IMR-90 (cell line): Measurements from ENCODE around the gene RAB28. TPM values are rescaled to one million over a fixed set of nuclear protein-coding genes. Genes with fewer than 3 reads are reported as not detected.

Experiments
- ATAC-seq: fragments of 200-7000 bp; cut with Tn5 transposase; 2 replicates; pipeline ENCODE4 v1.9.1; 2020; ENCODE audit warnings: low read depth, mild to moderate bottlenecking, moderate library complexity
- BruUV-seq: library from RNA; stranded (reverse); fragments of 400-500 nt; replicated peaks from 2 replicates; lab custom pipeline; 2021; lab: Mats Ljungman, UMichigan
- CTCF ChIA-PET: fragments of 300-600 bp; formaldehyde crosslinking; extraction: SDS; loops from one replicate; lab custom pipeline; 2021; ENCODE audit warnings: antibody characterized with exemption; lab: Yijun Ruan, JAX
- POLR2A ChIA-PET: fragments of 300-600 bp; sonication (Branson Sonifier 250); formaldehyde crosslinking; loops from one replicate; lab custom pipeline; 2022; ENCODE audit warnings: antibody characterized with exemption; ENCODE audit not compliant: unreplicated experiment; lab: Charles Lee
- DNase-seq: peaks from one replicate; pipeline ENCODE4 v3.0.0; 2013
- H2AFZ ChIP-seq: replicated peaks from 2 replicates; pipeline ENCODE3; 2013; ENCODE audit warnings: low read length, mild to moderate bottlenecking; ENCODE audit not compliant: poor library complexity
- H2AK5ac ChIP-seq: 2 replicates; pipeline ENCODE4 v1.6.1; 2013; ENCODE audit warnings: low read depth, low read length, inconsistent platforms
- H2AK9ac ChIP-seq: replicated peaks from 2 replicates; pipeline ENCODE3; 2013; ENCODE audit warnings: mild to moderate bottlenecking, low read depth, low read length, moderate library complexity; ENCODE audit not compliant: poor library complexity
- H2BK120ac ChIP-seq: 2 replicates; pipeline ENCODE4 v1.6.1; 2013; ENCODE audit warnings: low read depth, low read length, inconsistent platforms
- H2BK15ac ChIP-seq: 3 replicates; pipeline ENCODE4 v1.6.1; 2013; ENCODE audit warnings: low read depth, low read length, inconsistent platforms
- H2BK20ac ChIP-seq: 2 replicates; pipeline ENCODE4 v1.6.1; 2013; ENCODE audit warnings: low read depth, mild to moderate bottlenecking, inconsistent platforms, low read length, moderate library complexity
- H2BK5ac ChIP-seq: 2 replicates; pipeline ENCODE4 v1.6.1; 2013; ENCODE audit warnings: mild to moderate bottlenecking, low read depth, low read length, inconsistent platforms; ENCODE audit not compliant: poor library complexity, severe bottlenecking
- H3K14ac ChIP-seq: replicated peaks from 2 replicates; pipeline ENCODE4 v1.6.1; 2013; ENCODE audit warnings: low read depth, low read length, inconsistent platforms
- H3K18ac ChIP-seq: 2 replicates; pipeline ENCODE4 v1.6.1; 2013; ENCODE audit warnings: low read depth, low read length, control low read depth
- H3K23ac ChIP-seq: 2 replicates; pipeline ENCODE4 v1.6.1; 2013; ENCODE audit warnings: low read depth, low read length, inconsistent platforms
- H3K27ac ChIP-seq: 2 replicates; pipeline ENCODE4 v1.5.1; 2013; ENCODE audit warnings: mild to moderate bottlenecking, control low read depth, low read length; ENCODE audit not compliant: insufficient read depth
- H3K27me3 ChIP-seq: 2 replicates; pipeline ENCODE4 v1.6.1; 2013; ENCODE audit warnings: low read length; ENCODE audit not compliant: control insufficient read depth, insufficient read depth
- H3K36me3 ChIP-seq: 2 replicates; pipeline ENCODE4 v1.6.1; 2013; ENCODE audit warnings: low read length, mixed read lengths; ENCODE audit not compliant: control insufficient read depth, insufficient read depth
- H3K4ac ChIP-seq: 2 replicates; pipeline ENCODE4 v1.6.1; 2013; ENCODE audit warnings: low read depth, low read length, inconsistent platforms
- H3K4me1 ChIP-seq: 2 replicates; pipeline ENCODE4 v1.6.1; 2013; ENCODE audit warnings: low read length, mixed read lengths; ENCODE audit not compliant: control insufficient read depth, insufficient read depth
- H3K4me2 ChIP-seq: 2 replicates; pipeline ENCODE4 v1.6.1; 2013; ENCODE audit warnings: low read depth, mild to moderate bottlenecking, control low read depth, low read length, moderate library complexity
- H3K4me3 ChIP-seq: 2 replicates; pipeline ENCODE4 v1.5.1; 2013; ENCODE audit warnings: low read depth, mild to moderate bottlenecking, control low read depth, low read length, moderate library complexity; ENCODE audit not compliant: insufficient read depth
- H3K56ac ChIP-seq: 2 replicates; pipeline ENCODE4 v1.6.1; 2013; ENCODE audit warnings: low read length, inconsistent platforms; ENCODE audit not compliant: insufficient read depth; ENCODE audit errors: extremely low read depth
- H3K79me1 ChIP-seq, 2 experiments: 2 replicates each; pipeline ENCODE4 v1.6.1; 2013; ENCODE audit warnings: low read length in 2 of 2, inconsistent platforms in 1 of 2, low read depth in 1 of 2
- H3K9ac ChIP-seq: 2 replicates; pipeline ENCODE4 v1.6.1; 2013; ENCODE audit warnings: low read depth, low read length, control low read depth
- H3K9me1 ChIP-seq: 2 replicates; pipeline ENCODE4 v1.6.1; 2013; ENCODE audit warnings: low read length, inconsistent platforms; ENCODE audit not compliant: insufficient read depth
- H3K9me3 ChIP-seq: 2 replicates; pipeline ENCODE4 v1.6.1; 2013; ENCODE audit warnings: low read length; ENCODE audit not compliant: control insufficient read depth, insufficient read depth
- H4K20me1 ChIP-seq: 2 replicates; pipeline ENCODE4 v1.6.1; 2013; ENCODE audit warnings: low read length, inconsistent platforms; ENCODE audit not compliant: insufficient read depth
- H4K5ac ChIP-seq: 2 replicates; pipeline ENCODE4 v1.6.1; 2013; ENCODE audit warnings: mild to moderate bottlenecking, low read depth, low read length, control low read depth
- H4K8ac ChIP-seq, 2 experiments: 2 replicates each; pipeline ENCODE4 v1.6.1; 2013; ENCODE audit warnings: low read depth in 2 of 2, low read length in 2 of 2, control low read depth in 1 of 2, inconsistent platforms in 1 of 2
- H4K91ac ChIP-seq: 2 replicates; pipeline ENCODE4 v1.6.1; 2013; ENCODE audit warnings: low read depth, low read length, inconsistent platforms; ENCODE audit not compliant: insufficient read depth
- BHLHE40 ChIP-seq: fragments of 150-350 bp; IDR thresholded peaks from 2 replicates; pipeline ENCODE4 v1.6.1; 2016; ENCODE audit warnings: mild to moderate bottlenecking, low read depth, low read length
- CEBPB ChIP-seq: IDR thresholded peaks from 2 replicates; pipeline ENCODE4 v1.6.1; 2012; ENCODE audit warnings: low read depth, low read length, improper control_type of control experiment
- CHD1 ChIP-seq: IDR thresholded peaks from 2 replicates; pipeline ENCODE4 v1.6.1; 2012; ENCODE audit warnings: low read depth, low read length, improper control_type of control experiment
- FOS ChIP-seq: fragments of 150-350 bp; IDR thresholded peaks from 2 replicates; pipeline ENCODE4 v1.6.1; 2016; ENCODE audit warnings: low read depth, low read length
- MAFK ChIP-seq: IDR thresholded peaks from 2 replicates; pipeline ENCODE4 v1.6.1; 2012; ENCODE audit warnings: low read depth, low read length, improper control_type of control experiment
- MAZ ChIP-seq: IDR thresholded peaks from 2 replicates; pipeline ENCODE4 v1.6.1; 2012; ENCODE audit warnings: low read depth, mild to moderate bottlenecking, low read length, improper control_type of control experiment, moderate library complexity, borderline replicate concordance
- MXI1 ChIP-seq: IDR thresholded peaks from 2 replicates; pipeline ENCODE4 v1.6.1; 2012; ENCODE audit warnings: low read depth, mild to moderate bottlenecking, low read length, moderate library complexity, borderline replicate concordance
- NFE2L2 ChIP-seq: fragments of 150-350 bp; IDR thresholded peaks from 2 replicates; pipeline ENCODE4 v1.6.1; 2016; ENCODE audit warnings: low read depth, mild to moderate bottlenecking, low read length
- POLR2A ChIP-seq: IDR thresholded peaks from 2 replicates; pipeline ENCODE4 v1.6.1; 2012; ENCODE audit warnings: mild to moderate bottlenecking, low read depth, low read length
- RAD21 ChIP-seq: IDR thresholded peaks from 2 replicates; pipeline ENCODE4 v1.6.1; 2012; ENCODE audit warnings: low read length, improper control_type of control experiment
- RCOR1 ChIP-seq: IDR thresholded peaks from 2 replicates; pipeline ENCODE4 v1.6.1; 2012; ENCODE audit warnings: mild to moderate bottlenecking, low read length, improper control_type of control experiment; ENCODE audit not compliant: insufficient replicate concordance
- RFX5 ChIP-seq: IDR thresholded peaks from 2 replicates; pipeline ENCODE4 v1.8.0; 2012; ENCODE audit warnings: low read depth, mild to moderate bottlenecking, low read length, moderate library complexity
- SMC3 ChIP-seq: fragments of 150-350 bp; IDR thresholded peaks from 2 replicates; pipeline ENCODE4 v1.6.1; 2016; ENCODE audit warnings: low read depth, mild to moderate bottlenecking, antibody characterized with exemption, low read length, moderate library complexity
- WGBS, 2 experiments: methylation state at CpG; one replicate each; pipeline versions ENCODE4 v1.1.5 to v1.1.7; 2013; ENCODE audit warnings: missing lambda C conversion rate in 2 of 2; ENCODE audit not compliant: insufficient read length in 1 of 2; ENCODE audit errors: extremely low coverage in 2 of 2; 5-methylcytosine and 5-hydroxymethylcytosine counted together
- dilution Hi-C: fragments of 300-500 bp; cut with HindIII; formaldehyde crosslinking; loops from one replicate; pipeline ENCODE4 v1.14.3; 2018; ENCODE audit warnings: low sequenced_read_pairs; ENCODE audit not compliant: unreplicated experiment
- in situ Hi-C: fragments of 300-500 bp; cut with MboI; formaldehyde crosslinking; loops from 3 replicates; pipeline ENCODE4 v1.14.3; 2019; ENCODE audit warnings: low sequenced_read_pairs, inconsistent platforms, mixed read lengths
- intact Hi-C: fragments of 100-400 bp; cut with micrococcal nuclease; formaldehyde crosslinking; loops from 2 replicates; pipeline ENCODE4 v1.10.0; 2022
- polyA plus RNA-seq, 3 experiments: library from polyadenylated mRNA; depleted of rRNA; stranded (reverse); fragments of >200 nt; gene quantifications; 2 replicates each; pipeline ENCODE4 v1.2.3, GENCODE V29; 2012; ENCODE audit warnings: low replicate concordance in 1 of 3
- total RNA-seq: library from RNA; depleted of rRNA; stranded (reverse); fragments of >200 nt; gene quantifications from 2 replicates; pipeline ENCODE4 v1.2.3, GENCODE V29; 2012
- TF ChIP-seq, protein P1 (sequence below): fragments of 150-350 bp; IDR thresholded peaks from 2 replicates; pipeline ENCODE4 v1.6.1; 2017; ENCODE audit warnings: mild to moderate bottlenecking, antibody characterized with exemption, low read length, low read depth
- TF ChIP-seq, protein P2 (sequence below): conservative IDR thresholded peaks from 2 replicates; pipeline ENCODE4 v1.5.1; 2012; ENCODE audit warnings: mild to moderate bottlenecking, low read depth, low read length, improper control_type of control experiment
- TF ChIP-seq, protein P3 (sequence below): fragments of 150-350 bp; IDR thresholded peaks from 2 replicates; pipeline ENCODE4 v1.6.1; 2016; ENCODE audit warnings: low read depth, mild to moderate bottlenecking, low read length, moderate library complexity, borderline replicate concordance

The RAB28 gene
- total and polyA plus RNA-seq, 2 of the 4 experiments (the other 2 are of a cell fraction): 7.5 to 10.8 TPM

DNA sequence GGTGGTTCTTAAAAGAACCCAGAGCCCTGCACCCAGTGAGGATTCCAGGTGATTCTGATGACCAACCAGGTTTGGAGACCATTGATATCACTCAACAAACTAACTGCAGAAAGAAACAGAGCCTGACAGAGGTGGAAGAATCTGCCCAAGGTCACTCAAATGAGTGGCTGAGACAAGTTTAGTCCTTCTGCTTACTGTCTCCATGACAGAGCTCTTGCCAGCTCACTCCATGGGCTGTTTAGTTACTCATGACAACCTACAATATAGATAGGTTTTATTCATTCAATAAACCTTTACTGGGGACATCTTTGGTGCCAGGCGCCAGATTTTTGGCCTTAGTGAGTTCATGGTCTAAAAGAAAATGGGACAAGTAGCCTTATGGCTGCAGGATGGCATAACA lies 124.3 kb downstream of the RAB28 start:
- in situ Hi-C loops: no loop called here
- WGBS, 2 experiments: no CpG with 5 or more reads among the region's 1 CpG

More for the DNA sequence above, 124.3 kb downstream of the RAB28 start:
- H2BK5ac ChIP-seq: no peak overlapping the region
- no peak overlapping the region for H3K14ac ChIP-seq
- H2AFZ ChIP-seq: no peak overlapping the region
- dilution Hi-C loops (no loop called here), intact Hi-C loops (no loop called here)
- H2BK20ac ChIP-seq: no peak overlapping the region
- no peaks in the 10 kb centered on the region for H3K9me3 ChIP-seq
- no peak overlapping the region for H3K56ac ChIP-seq
- H4K8ac ChIP-seq: no peak overlapping the region
- ATAC-seq (no peak), DNase-seq (no peak)
- no peak overlapping the region for H2AK9ac ChIP-seq
- H2BK120ac ChIP-seq: no peak overlapping the region
- H3K27ac ChIP-seq: no peak overlapping the region
- TF ChIP-seq MXI1 (no peak), CHD1 (no peak), POLR2A (no peak), MAZ (no peak), RFX5 (no peak), CEBPB (no peak), SMC3 (no peak), NFE2L2 (no peak), MAFK (no peak), FOS (no peak), BHLHE40 (no peak), RAD21 (no peak), RCOR1 (no peak)
- TF ChIP-seq, protein P1, sequence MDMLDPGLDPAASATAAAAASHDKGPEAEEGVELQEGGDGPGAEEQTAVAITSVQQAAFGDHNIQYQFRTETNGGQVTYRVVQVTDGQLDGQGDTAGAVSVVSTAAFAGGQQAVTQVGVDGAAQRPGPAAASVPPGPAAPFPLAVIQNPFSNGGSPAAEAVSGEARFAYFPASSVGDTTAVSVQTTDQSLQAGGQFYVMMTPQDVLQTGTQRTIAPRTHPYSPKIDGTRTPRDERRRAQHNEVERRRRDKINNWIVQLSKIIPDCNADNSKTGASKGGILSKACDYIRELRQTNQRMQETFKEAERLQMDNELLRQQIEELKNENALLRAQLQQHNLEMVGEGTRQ: no peak
- TF ChIP-seq, protein P2, sequence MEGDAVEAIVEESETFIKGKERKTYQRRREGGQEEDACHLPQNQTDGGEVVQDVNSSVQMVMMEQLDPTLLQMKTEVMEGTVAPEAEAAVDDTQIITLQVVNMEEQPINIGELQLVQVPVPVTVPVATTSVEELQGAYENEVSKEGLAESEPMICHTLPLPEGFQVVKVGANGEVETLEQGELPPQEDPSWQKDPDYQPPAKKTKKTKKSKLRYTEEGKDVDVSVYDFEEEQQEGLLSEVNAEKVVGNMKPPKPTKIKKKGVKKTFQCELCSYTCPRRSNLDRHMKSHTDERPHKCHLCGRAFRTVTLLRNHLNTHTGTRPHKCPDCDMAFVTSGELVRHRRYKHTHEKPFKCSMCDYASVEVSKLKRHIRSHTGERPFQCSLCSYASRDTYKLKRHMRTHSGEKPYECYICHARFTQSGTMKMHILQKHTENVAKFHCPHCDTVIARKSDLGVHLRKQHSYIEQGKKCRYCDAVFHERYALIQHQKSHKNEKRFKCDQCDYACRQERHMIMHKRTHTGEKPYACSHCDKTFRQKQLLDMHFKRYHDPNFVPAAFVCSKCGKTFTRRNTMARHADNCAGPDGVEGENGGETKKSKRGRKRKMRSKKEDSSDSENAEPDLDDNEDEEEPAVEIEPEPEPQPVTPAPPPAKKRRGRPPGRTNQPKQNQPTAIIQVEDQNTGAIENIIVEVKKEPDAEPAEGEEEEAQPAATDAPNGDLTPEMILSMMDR: no peak
- TF ChIP-seq, protein P3, sequence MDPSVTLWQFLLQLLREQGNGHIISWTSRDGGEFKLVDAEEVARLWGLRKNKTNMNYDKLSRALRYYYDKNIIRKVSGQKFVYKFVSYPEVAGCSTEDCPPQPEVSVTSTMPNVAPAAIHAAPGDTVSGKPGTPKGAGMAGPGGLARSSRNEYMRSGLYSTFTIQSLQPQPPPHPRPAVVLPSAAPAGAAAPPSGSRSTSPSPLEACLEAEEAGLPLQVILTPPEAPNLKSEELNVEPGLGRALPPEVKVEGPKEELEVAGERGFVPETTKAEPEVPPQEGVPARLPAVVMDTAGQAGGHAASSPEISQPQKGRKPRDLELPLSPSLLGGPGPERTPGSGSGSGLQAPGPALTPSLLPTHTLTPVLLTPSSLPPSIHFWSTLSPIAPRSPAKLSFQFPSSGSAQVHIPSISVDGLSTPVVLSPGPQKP: no peak
- no peaks in the 10 kb centered on the region; the same call in 1 of the 2 replicates for H3K9me1 ChIP-seq
- H2AK5ac ChIP-seq: no peak overlapping the region
- no peaks in the 10 kb centered on the region for H3K79me1 ChIP-seq
- H3K18ac ChIP-seq: no peak overlapping the region
- H2BK15ac ChIP-seq: no peak overlapping the region
- no peaks in the 10 kb centered on the region for H3K36me3 ChIP-seq
- H3K4ac ChIP-seq: no peak overlapping the region
- ChIA-PET CTCF (no interaction called here), POLR2A (no interaction called here)
- H3K4me2 ChIP-seq: no peak overlapping the region
- no peak overlapping the region for H3K23ac ChIP-seq
- no peaks in the 10 kb centered on the region for H4K20me1 ChIP-seq
- H3K9ac ChIP-seq: no peak overlapping the region
- no peak overlapping the region for H4K5ac ChIP-seq
- no peak overlapping the region for H3K4me3 ChIP-seq
- H3K27me3 ChIP-seq: no peaks in the 10 kb centered on the region
- H4K91ac ChIP-seq: no peak overlapping the region
- peaks cover 2% of the 10 kb centered on the region; the same call in 1 of the 2 replicates for H3K4me1 ChIP-seq
- no TSS peak for BruUV-seq
